Stimulated activated naive CD8-positive, alpha-beta T cell treated with anti-CD3 and anti-CD28 coated beads, Interleukin-15, Interleukin-2, amounts not matched to agents 100 U/mL and 50 U/mL, for 24 hours (primary cell): ENCODE results near the gene TNFRSF12A.

ENCODE experiments used
- ATAC-seq: fragments of 150-1000 bp; cut with Tn5 transposase; one replicate; pipeline ENCODE4 v1.10.0; 2021
- DNase-seq: peaks from one replicate; pipeline ENCODE4 v3.0.0; 2021

TNFRSF12A gene

GRCh38 chr16:3020247-3020603, at the start of gene TNFRSF12A:
Gene TNFRSF12A, plus strand, starts transcription at chr16:3020368. Its CDS starts 30 bp downstream, at chr16:3020398.
- peak; percentile 82 for DNase-seq
- peak; percentile 5 for ATAC-seq

GRCh38 chr16:2970563-2970962, 49.6 kb upstream of the TNFRSF12A start:
- ATAC-seq (no peak), DNase-seq (no peak)

- no peak for ATAC-seq
- DNase-seq: no peak
These were observed 48.8 kb upstream of the TNFRSF12A start for GRCh38 chr16:2971134-2971984.

GRCh38 chr16:2971985-2972784, 48.0 kb upstream of the TNFRSF12A start:
- DNase-seq (no peak), ATAC-seq (no peak)

GRCh38 chr16:2973093-2973492, 47.1 kb upstream of the TNFRSF12A start:
- ATAC-seq (no peak), DNase-seq (no peak)

GRCh38 chr16:2973605-2974318, 46.4 kb upstream of the TNFRSF12A start:
- no peak for DNase-seq
- ATAC-seq: no peak

GRCh38 chr16:2974319-2975056, 45.7 kb upstream of the TNFRSF12A start:
- ATAC-seq: no peak
- DNase-seq: no peak

- ATAC-seq: no peak
- DNase-seq: no peak
These were observed 44.9 kb upstream of the TNFRSF12A start for GRCh38 chr16:2975161-2975795.

- ATAC-seq: no peak
- DNase-seq: no peak
These were observed 44.0 kb upstream of the TNFRSF12A start for GRCh38 chr16:2976201-2976600.

- ATAC-seq: no peak
These were observed 43.5 kb upstream of the TNFRSF12A start for GRCh38 chr16:2976673-2977072.

GRCh38 chr16:2977440-2977839, 42.7 kb upstream of the TNFRSF12A start:
- ATAC-seq (no peak), DNase-seq (no peak)

More at GRCh38 chr16:2976673-2977072, 43.5 kb upstream of the TNFRSF12A start:
- DNase-seq: no peak

- ATAC-seq (peak; percentile 2), DNase-seq (peak; percentile 45)
These were observed 40.4 kb upstream of the TNFRSF12A start for GRCh38 chr16:2979669-2980226.

- ATAC-seq (peak; percentile 85), DNase-seq (peak; percentile 98)
These were observed 39.7 kb upstream of the TNFRSF12A start, which contains the start of gene PKMYT1 for GRCh38 chr16:2980227-2981176. Gene PKMYT1, minus strand, starts transcription at chr16:2980446. Its CDS starts 789 bp downstream, at chr16:2979657.

- DNase-seq: no peak
- no peak for ATAC-seq
These were observed 38.8 kb upstream of the TNFRSF12A start for GRCh38 chr16:2981177-2981898.

- ATAC-seq (no peak), DNase-seq (no peak)
These were observed 38.3 kb upstream of the TNFRSF12A start for GRCh38 chr16:2981899-2982250.

- DNase-seq (no peak), ATAC-seq (no peak)
These were observed 37.8 kb upstream of the TNFRSF12A start for GRCh38 chr16:2982402-2982801.

GRCh38 chr16:2983706-2984136, 36.4 kb upstream of the TNFRSF12A start:
- peak; percentile 60 for ATAC-seq
- DNase-seq: peak; percentile 84

GRCh38 chr16:2985462-2985861, 34.7 kb upstream of the TNFRSF12A start:
- DNase-seq: no peak

GRCh38 chr16:2985893-2986355, 34.2 kb upstream of the TNFRSF12A start:
- DNase-seq (no peak), ATAC-seq (no peak)

More at GRCh38 chr16:2985462-2985861, 34.7 kb upstream of the TNFRSF12A start:
- ATAC-seq: no peak
